Jurkat, Clone E6-1 (cell line): Measurements from ENCODE around the gene SRCIN1.

Experiments
- DNase-seq: peaks from one replicate; pipeline ENCODE4 v3.0.0-alpha.2; 2011; ENCODE audit warnings: low read depth, low spot score
- H3K4me3 ChIP-seq: 2 replicates; pipeline ENCODE4 v1.5.1; 2011; ENCODE audit warnings: mild to moderate bottlenecking, low read length, control low read depth, moderate library complexity

The SRCIN1 gene

DNA sequence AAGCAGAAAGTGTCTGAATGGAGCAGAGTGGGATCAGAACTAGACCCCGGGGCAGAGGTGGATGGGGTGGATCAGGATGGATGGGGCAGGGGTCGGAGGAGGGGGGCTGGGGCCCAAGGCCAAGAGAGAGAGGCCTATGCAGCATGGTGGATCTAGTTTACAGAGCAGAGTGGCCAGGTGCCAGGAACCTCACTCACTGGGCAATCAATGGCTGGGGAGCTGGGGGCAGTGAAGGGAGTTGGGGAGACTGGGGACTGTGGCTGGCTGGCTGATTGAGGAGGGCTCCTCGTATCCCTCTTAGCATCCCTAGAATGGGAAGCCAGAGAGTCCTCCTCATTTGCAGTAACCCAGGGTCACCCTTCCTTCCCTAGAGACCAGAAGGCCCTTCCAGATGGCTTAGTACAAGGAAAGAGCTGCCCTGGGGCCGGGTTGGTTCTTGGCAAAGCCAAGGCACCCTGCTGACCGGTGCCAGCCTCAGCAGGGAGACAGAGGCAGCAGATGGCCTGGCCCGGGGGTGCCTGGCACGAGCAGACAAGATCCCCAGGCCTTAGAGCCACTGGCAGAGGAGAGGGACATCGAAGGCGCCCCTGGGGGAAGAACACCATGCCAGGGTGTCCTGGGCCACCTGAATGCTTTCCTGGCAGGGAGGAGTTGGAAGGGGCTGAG is 36.8 kb downstream of the SRCIN1 start:
- no peak overlapping the region for H3K4me3 ChIP-seq
- no peak for DNase-seq

DNA sequence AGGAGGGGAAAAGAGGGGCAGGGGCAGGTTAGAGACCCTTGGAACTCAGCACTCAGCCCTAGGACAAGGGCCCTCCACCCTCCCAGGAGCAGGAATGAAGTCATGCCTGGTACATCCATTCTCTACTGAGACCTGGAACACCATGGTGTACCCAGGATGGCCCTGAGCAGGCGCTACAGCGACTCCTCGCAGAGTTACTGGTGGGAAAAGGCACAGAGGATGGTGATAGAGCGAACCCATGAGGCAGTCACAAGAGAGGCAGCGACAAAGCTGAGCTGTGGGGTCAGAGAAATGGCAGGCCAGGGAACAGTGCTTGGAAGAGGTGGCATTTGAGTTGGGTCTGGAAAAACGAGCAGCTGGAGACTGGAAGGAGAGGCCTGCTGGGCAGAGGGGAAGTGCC is 37.5 kb downstream of the SRCIN1 start:
- DNase-seq = no peak
- no peak overlapping the region for H3K4me3 ChIP-seq

DNA sequence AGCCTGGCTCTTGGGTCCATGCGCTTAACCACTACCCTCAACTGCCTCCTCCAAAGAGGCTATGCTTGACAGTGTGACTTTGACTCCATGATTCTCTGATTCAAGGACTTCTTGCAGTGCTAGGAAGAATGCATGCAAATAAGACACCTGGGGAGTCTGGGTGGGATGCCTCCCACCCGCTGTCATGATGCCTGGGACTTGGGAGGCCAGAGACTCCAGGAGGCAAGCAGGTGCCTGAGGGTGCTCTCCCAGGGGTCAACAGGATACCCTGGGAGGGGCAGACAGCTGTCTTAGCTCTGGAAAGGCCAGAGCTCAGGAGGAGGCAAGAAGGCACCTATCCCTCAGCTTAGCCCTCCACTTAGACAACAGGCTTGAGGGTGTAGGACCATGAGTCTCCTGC is 38.4 kb downstream of the SRCIN1 start:
- no peak overlapping the region for H3K4me3 ChIP-seq
- no peak for DNase-seq

DNA sequence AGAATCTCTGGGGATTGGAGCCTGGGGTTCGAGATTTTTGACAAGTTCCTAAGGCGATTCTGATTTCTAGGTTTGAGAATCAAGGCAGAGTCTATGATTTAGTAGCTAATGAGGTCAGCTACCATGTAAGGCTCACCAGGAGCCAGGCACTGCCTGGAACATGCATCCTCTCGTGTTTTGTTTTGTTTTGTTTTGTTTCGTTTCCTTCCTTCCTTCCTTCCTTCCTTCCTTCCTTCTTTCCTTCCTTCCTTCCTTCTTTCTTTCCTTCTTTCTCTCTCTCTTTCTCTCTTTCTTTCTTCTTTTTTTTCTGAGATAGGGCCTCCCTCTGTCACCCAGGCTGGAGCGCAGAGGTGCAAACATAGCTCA is 39.1 kb downstream of the SRCIN1 start:
- no peak overlapping the region for H3K4me3 ChIP-seq
- DNase-seq = no peak

DNA sequence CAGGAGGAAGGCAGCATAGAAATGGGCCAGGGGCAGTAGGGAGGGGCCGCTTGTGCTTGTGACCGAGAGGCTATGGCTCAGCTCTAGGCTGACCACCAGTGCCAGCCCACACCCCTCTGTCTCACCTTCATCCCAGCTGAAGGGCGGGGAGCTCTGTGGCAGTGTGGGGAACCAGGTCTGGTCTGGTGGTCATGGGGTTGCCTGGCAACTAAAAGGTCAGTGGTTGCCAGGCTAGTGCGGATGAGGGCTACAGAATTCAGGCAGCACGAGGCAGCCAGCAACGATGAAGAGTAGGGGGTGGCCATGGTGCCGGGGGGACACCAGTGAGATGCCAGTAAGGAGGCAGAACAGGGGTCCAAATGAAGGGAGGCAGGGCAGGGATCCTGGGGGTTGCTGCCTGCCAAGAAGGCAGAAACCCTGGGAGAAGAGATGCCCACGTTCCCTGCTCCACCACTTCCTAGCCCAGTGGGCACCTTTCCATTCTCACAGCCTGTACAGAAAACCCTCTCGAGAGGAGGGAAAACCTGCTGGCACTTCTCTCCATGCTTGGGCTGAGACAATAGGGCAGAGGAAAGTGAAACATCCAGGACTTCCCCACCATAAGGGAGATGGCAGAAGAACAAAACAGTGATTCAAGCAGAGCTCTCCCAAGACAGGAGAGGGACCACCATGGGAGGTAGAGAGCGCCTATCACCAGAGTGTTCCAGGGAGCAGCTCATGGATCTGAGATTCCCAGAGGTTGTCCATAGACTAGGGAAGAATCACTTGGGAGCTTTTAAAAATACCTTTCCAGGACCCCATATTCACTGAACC is 39.7 kb downstream of the SRCIN1 start:
- DNase-seq = no peak
- no peak overlapping the region for H3K4me3 ChIP-seq

DNA sequence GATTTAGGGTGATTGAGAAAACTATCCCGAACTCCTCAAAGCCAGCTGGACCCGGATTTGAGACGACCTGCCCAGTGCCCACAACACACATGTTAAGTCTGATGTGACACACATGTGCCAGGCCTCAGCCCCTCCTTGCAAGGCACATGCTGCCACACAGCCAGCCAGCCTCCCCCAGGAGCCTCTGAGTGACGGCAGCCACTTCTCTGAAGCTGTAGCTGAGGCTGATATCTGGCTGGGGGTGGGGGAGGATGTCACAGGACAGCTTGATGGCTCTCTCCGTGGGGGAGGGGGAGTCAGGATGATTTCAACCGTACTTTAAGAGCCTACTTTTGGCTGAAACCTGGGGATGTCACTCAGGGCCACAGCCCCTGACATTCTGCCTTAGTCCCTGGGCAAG is 40.9 kb downstream of the SRCIN1 start:
- H3K4me3 ChIP-seq = no peak overlapping the region
- no peak for DNase-seq

DNA sequence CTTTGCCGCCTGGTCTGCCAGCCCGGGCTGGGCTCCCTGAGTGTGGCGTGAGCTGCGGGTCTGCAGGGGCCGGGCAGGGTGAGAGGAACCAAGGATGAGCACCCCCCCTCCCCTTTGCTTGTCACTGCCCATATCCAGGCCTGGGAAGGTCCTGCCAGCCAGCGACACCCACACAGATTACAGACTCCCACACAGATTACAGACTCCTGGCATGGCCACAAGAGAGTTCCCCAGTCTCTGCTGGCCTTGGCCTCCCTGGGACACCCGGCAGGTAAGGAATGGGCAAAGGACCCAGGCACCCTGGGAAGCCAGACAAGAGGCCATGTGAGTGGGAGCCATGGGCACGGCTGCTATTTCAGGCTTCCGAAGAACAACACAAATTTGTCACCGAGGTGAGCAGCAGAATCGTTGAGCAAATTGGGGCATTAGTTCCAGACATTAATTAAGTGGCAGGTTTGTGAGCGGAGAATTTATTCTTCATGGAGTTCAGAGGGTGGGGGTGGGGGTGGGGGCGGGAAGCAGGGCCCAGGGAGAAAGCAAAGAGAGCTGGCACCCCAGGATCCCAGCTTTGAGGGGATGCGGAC is 41.4 kb downstream of the SRCIN1 start:
- H3K4me3 ChIP-seq = no peak overlapping the region
- no peak for DNase-seq

DNA sequence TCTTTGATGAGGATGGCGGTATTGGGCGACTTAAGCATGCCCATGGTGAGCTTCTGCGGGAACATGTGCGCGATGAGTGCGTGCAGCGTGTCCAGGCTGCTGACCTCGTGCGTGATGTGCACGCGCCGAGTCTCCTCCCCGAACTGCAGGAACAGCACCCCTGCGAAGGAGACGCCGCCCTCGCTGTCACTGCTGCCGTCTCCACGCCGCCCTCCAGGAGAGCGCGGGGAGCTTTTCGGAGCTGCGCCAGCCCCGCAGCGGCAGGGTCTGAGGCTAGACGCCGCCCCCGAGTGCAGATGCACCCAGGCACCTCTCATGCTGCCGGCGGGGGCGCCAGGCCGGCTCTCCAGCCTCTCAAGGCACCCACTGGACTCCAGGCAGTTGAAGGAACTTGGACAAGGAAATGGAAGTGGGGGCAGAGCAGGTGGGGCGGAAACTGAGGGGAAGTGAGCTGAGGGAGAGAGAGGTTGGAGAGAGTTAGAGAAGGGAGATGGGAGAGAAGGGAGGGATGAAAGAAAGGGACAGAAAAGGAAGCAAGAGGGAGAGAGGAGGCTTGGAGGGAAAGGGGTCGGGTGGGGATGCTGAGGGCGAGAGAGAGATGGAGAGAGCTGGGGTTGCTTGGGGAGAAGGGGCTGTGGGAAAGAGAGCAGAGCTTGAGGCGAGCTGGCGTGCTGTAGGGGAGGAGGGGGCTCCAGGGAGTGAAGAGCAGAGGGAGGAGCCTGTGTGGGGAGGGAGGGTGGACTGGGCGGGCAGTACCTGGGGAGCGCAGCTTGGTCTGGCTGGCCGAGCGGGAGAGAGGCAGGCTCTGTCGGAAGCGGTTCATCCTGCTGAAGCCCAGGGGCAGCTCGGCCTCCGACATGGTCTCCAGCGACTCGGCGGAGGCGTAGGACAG is 42.1 kb downstream of the SRCIN1 start:
- no peak for DNase-seq
- H3K4me3 ChIP-seq = no peak overlapping the region

DNA sequence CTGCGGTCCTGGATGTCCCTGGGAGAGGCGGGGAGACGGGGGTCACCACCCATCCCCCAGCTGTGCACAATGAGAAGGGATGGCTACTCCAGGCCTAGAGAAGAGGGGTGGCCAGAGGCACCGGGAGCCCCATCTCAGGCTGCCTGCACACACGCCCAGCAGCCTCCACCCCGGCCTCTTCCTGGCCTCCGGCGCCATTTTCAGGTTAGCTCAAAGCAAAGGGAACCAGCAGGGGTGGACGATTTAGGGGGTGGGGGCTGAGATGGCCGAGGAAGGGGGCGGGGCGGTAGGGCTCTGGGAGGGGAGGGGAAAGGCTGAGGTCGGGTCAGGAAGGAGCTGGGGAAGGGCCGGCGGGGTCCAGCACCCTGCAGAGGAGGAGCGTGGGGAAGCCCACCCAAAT is 42.8 kb downstream of the SRCIN1 start:
- no peak for DNase-seq

DNA sequence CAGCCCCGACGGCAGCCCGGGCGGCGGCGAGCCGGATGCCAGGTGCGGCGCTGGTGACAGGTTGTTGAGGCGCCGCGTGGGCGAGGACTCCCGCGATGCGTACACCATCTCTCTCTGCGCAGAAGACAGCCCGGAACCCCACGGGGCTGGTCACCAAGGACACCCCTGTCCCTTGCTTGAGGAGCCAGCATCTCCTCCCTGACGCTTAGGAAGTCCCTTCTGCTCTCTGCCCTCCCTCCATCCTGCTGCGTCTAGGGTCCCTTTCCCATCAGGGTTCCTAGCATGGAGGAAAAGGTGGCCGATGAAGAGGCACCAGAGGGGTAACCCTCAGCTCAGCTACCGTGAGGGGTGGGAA is 43.6 kb downstream of the SRCIN1 start:
- DNase-seq = no peak
- H3K4me3 ChIP-seq = no peak overlapping the region

More for the DNA sequence above, 42.8 kb downstream of the SRCIN1 start:
- H3K4me3 ChIP-seq = no peak overlapping the region

DNA sequence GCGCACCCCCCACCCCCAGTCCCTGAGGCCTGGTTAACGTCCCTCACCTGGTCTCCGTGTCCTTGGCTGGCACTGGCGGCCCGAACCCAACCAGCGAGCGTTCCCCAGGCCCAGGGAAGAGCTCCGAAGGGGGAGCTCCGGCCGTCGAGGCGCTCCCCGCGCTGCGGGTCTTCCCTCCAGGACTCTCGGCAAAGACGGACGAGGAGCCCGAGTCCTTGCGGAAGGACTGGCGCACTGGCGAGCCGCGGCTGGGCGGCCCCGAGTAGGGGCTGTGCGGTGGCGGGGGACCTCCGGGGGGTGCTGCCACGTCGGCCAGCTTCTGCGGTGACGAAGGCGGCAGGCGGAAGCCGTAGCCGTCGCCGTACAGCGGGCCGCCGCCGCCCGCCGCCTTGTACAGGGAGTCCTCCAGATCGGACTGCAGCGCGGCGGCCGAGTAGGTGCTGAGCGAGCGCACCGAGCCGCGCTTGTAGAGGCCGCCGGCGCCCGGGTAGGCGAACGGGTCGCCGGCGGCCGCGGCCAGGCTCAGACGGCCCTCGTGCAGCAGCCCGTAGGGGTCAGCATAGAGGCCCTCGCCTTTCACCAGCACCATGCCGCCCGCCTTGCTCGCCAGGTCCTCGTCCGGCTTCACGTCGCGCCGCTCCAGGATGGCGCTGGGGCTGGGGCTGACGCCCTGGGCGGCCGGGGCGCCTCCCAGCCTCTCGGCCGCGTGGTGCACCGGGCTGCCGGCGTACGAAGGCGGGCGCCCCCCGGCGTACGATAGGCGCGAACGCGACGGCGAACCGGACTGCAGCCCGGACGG is 44.1 kb downstream of the SRCIN1 start:
- H3K4me3 ChIP-seq = no peak overlapping the region
- DNase-seq = no peak

DNA sequence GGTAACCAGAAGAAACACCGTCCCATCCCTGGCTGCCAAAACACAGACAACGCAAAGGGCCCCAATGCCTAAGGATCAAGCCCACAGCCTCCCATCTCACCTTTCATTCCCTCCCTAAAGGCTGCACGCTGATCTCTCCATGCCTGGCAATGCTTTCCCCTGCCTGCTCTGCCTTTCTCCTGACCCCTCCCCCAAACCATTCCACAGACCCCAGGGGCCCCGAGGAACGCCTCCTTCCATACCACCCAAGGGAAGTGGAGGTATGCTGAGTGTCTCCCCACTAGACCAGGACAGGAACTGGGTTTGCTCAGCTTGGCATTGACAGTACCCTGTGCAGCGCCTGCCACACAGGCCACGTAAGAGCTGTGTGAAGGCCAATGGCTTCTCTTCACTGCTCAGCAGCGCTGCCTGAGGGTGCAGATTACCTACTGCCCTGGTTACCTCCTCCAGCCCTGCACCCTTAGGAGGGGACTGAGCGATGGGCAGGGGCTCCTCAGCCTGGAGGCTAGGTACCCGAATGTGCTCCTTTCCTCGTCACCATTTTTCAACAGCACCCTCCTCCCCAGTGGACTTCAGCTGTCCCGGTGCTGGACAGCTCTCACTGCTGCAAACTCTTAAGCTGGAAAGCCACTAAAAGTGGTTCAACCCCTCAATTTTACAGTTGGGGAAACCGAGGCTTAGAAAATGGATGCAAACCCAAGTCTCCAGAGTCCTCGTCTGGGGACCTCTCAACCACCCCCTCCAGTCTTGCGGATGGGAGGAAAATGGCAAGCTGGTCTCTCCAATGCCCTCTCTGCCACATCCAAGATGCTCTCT is 45.0 kb downstream of the SRCIN1 start:
- no peak overlapping the region for H3K4me3 ChIP-seq
- DNase-seq = no peak

DNA sequence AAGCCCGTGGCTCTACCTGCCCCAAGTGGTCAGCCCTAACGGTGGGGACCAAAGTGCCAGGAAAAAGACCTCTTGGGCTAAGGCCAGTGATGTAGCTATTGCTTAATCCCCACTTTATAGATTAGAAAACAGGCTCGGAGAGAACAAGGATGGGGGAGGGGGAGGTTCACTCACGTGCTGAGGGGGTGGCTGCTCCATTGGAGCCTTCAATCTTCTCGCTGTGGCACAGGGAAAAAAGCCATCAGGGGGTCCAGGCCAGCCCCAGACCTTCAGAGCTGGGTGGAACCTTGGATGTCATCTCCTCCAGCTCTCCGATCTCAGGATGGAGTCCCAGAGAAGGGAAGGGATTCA is 45.9 kb downstream of the SRCIN1 start:
- H3K4me3 ChIP-seq = peak overlapping the region; percentile 55
- DNase-seq = no peak

DNA sequence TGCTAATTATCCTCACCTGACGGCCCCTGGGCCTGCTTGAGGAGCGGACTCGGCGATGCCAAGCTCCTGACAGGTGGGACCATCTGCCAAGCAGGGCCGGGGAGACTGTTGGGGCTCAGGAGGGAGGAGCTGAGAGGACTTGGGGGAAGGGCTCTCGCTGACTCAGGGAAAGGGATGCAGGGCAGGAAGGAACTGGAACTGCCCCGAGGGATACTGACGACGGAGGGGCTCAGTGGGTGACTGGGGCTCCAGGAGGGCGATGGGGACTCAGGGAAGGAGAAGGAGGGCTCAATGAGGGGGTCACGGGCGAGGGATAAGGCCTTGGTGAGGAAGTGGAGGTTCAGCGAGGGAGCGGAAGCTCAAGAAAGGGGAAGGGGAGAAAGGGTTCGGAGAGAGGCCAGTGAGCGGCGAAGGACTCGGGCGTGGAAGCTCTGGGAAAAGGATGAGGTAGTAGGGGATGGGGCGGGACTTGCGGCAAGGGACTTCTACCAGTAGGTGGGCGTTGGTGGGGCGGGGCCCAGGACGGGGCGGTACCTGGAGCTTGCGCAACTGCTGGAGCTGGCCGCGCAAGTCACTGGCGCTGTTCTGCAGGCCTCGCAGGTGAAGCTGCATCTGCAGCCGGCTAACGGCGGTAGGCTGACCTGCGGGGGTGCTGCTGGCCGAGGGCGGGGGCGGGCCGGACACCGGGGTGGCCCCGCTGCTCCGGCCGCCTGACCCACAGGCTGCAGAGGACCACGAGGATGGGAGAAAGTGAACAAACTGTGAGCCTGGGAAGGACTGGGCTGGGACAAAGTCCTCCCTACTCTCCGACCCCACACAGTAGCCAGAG is 46.5 kb downstream of the SRCIN1 start:
- H3K4me3 ChIP-seq = peak overlapping the region; percentile 55
- DNase-seq = peak; percentile 81

DNA sequence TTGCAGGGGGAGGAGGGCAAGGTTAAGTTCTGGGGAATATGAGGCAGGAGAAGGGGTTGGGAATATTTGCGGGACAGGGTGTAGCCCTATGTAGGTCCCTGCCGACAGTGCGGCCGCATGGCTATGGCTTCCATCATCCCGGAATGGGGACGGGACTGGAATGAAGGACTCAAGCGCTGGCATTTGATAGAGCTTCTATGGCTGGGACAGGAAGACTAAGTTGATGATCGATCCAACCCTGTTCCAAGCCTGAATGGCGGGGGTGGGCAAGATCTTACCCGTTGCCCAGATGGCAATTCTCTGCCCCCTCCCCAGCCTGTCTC is 47.1 kb downstream of the SRCIN1 start:
- no peak for DNase-seq
- peak overlapping the region; percentile 55 for H3K4me3 ChIP-seq

DNA sequence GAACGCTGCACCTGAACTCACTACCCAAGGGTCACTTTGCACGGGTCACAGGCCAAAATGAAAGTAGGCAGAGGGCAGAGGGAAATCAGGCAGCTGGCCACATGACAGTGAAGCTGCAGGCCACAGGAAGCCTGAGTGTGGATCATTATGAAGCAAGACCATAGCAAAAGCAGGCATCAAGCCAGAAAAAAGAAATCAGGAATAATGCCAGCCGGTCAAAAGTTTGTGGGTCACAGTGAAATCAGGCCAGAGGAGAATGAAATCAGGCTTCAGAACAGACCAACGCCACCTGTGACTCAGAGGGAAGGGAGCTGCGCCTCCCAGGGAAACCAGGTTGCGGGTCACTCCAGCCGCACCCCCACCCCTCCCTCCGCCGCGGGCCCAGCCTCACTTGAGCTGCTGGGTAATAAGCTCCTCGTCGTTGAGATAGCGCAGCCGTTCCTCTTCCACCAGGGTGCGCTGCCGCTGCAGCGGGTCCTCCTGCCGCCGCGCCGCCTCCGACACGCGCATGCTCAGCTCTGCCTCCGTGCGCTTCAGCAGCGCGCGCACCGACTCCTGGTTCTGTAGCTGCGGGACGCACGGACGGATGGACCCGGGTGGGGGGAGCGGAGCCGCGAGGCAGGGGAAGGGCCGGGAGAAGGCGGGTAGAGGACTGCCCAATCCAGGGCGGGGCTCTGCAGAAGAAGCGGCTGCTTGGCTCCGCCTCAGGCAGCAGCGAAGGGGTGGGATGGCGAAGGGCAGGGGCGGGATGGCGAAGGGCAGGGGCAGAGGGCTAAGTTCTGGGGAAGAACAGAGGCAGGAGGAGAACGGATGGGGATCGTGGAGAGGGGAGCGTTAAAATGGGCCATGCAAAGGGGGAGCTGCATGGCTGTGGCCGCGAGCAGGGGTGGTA is 47.7 kb downstream of the SRCIN1 start:
- peak; percentile 83 for DNase-seq
- peak overlapping the region; percentile 55 for H3K4me3 ChIP-seq

DNA sequence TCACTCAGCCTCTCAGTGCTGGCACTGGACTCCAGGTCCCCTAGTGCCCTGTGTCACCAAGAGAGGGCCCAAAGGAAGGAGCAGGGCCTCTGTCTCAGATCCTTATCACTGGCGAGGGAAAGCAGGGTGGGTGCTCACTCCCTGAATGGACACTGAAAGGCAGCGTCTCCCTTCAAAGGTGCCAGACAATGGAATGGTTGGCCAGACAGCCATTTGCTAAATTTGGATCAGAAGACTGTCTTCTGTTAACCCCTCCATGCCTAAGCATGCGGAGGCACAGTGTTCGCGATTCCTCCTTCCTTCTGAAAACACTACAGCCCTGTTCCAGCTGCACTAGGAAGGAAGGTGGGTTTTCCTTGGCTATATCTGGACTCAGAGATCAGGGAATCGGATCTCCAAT is 48.4 kb downstream of the SRCIN1 start:
- DNase-seq = no peak
- no peak overlapping the region for H3K4me3 ChIP-seq
